Measurements from ENCODE around the gene CCDC196. TPM values are rescaled to one million over a fixed set of nuclear protein-coding genes. Genes with fewer than 3 reads are reported as not detected.

CCDC196 gene
- total RNA-seq, 1 donor = not detected

GRCh38 chr14:66493750-66494149, 7.6 kb downstream of the CCDC196 start:
- H3K4me2 ChIP-seq (ENCODE audit: insufficient read depth, low read length) = no peak overlapping the region
- no peak for DNase-seq (ENCODE audit: insufficient read length, low spot score, missing footprints)
- H3K27ac ChIP-seq (ENCODE audit: low read depth, low read length) = no peak overlapping the region
- no peak for TF ChIP-seq CTCF (IDR thresholded peaks at IDR 0.05; ENCODE audit: extremely low read depth, low read depth, low read length)
- H4K20me1 ChIP-seq (ENCODE audit: insufficient read depth, low read length) = no peaks in the 10 kb centered on the region
- H2AFZ ChIP-seq (ENCODE audit: low read length) = no peak overlapping the region
- no peaks in the 10 kb centered on the region for H3K36me3 ChIP-seq (ENCODE audit: insufficient read depth, low read length)
- no peaks in the 10 kb centered on the region for H3K79me2 ChIP-seq (ENCODE audit: insufficient read depth, low read length)
- H3K9me3 ChIP-seq (ENCODE audit: low read depth, low read length) = no peaks in the 10 kb centered on the region
- no peaks in the 10 kb centered on the region for H3K27me3 ChIP-seq (ENCODE audit: insufficient read depth, low read length)
- H3K4me1 ChIP-seq (ENCODE audit: insufficient read depth, low read length) = no peaks in the 10 kb centered on the region
- no peak overlapping the region for H3K4me3 ChIP-seq (ENCODE audit: insufficient read depth, low read length)

GRCh38 chr14:66495218-66496098, 9.3 kb downstream of the CCDC196 start:
- peak; percentile 83 for TF ChIP-seq CTCF (IDR thresholded peaks at IDR 0.05; ENCODE audit: extremely low read depth, low read depth, low read length)
- Histone ChIP-seq H3K4me2 (ENCODE audit: insufficient read depth, low read length) (peak overlapping the region; percentile 66), H3K4me1 (ENCODE audit: insufficient read depth, low read length) (no peaks in the 10 kb centered on the region), H3K27me3 (ENCODE audit: insufficient read depth, low read length) (no peaks in the 10 kb centered on the region), H2AFZ (ENCODE audit: low read length) (peak overlapping the region; percentile 6), H3K36me3 (ENCODE audit: insufficient read depth, low read length) (no peaks in the 10 kb centered on the region), H3K79me2 (ENCODE audit: insufficient read depth, low read length) (no peaks in the 10 kb centered on the region), H3K4me3 (ENCODE audit: insufficient read depth, low read length) (peak overlapping the region; percentile 11), H3K9me3 (ENCODE audit: low read depth, low read length) (no peaks in the 10 kb centered on the region), H3K27ac (ENCODE audit: low read depth, low read length) (no peak overlapping the region), H4K20me1 (ENCODE audit: insufficient read depth, low read length) (no peaks in the 10 kb centered on the region)
- DNase-seq (ENCODE audit: insufficient read length, low spot score, missing footprints) = peak; percentile 85

DNA sequence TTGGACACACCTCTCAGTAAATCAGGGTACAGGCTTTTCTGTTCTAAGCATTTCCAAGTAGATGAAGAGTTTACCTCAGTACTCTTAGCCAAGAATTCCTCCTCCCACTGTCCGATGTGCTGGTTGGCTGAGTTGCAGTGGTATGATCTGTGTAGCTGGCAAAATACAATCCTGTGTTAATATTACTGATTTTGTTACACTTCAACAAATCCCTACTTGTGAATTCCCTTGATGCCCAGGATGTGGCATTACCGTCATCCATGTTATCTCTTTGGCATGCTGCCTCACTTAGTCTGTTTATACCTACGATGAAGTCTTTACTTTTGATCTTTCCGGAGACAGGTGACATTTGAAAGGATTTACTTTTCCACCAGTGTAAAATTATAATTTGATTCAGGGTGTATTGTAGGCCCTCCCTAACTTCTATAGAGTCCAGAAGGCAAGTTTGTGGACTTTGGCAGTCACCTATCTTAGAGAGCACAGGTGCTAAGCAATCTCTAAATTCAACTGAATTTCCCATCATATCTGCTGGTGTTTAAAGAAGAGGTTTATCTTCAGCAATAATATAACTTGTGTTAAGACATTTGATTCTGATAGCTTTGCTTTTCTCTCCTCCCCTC, 10.1 kb downstream of the CCDC196 start:
- TF ChIP-seq CTCF (IDR thresholded peaks at IDR 0.05; ENCODE audit: extremely low read depth, low read depth, low read length) = no peak
- Histone ChIP-seq H3K27me3 (ENCODE audit: insufficient read depth, low read length) (no peaks in the 10 kb centered on the region), H3K79me2 (ENCODE audit: insufficient read depth, low read length) (no peaks in the 10 kb centered on the region), H3K4me1 (ENCODE audit: insufficient read depth, low read length) (no peaks in the 10 kb centered on the region), H4K20me1 (ENCODE audit: insufficient read depth, low read length) (no peaks in the 10 kb centered on the region), H3K4me2 (ENCODE audit: insufficient read depth, low read length) (no peak overlapping the region), H3K4me3 (ENCODE audit: insufficient read depth, low read length) (no peak overlapping the region), H3K9me3 (ENCODE audit: low read depth, low read length) (no peaks in the 10 kb centered on the region), H3K36me3 (ENCODE audit: insufficient read depth, low read length) (no peaks in the 10 kb centered on the region), H2AFZ (ENCODE audit: low read length) (no peak overlapping the region), H3K27ac (ENCODE audit: low read depth, low read length) (no peak overlapping the region)
- DNase-seq (ENCODE audit: insufficient read length, low spot score, missing footprints) = no peak

- no peak overlapping the region for H3K4me2 ChIP-seq (ENCODE audit: insufficient read depth, low read length)
- no peaks in the 10 kb centered on the region for H3K4me1 ChIP-seq (ENCODE audit: insufficient read depth, low read length)
- H2AFZ ChIP-seq (ENCODE audit: low read length) = no peak overlapping the region
- no peaks in the 10 kb centered on the region for H3K79me2 ChIP-seq (ENCODE audit: insufficient read depth, low read length)
- H4K20me1 ChIP-seq (ENCODE audit: insufficient read depth, low read length) = no peaks in the 10 kb centered on the region
- H3K9me3 ChIP-seq (ENCODE audit: low read depth, low read length) = no peaks in the 10 kb centered on the region
- no peak overlapping the region for H3K27ac ChIP-seq (ENCODE audit: low read depth, low read length)
- no peaks in the 10 kb centered on the region for H3K36me3 ChIP-seq (ENCODE audit: insufficient read depth, low read length)
- H3K4me3 ChIP-seq (ENCODE audit: insufficient read depth, low read length) = no peak overlapping the region
- H3K27me3 ChIP-seq (ENCODE audit: insufficient read depth, low read length) = no peaks in the 10 kb centered on the region
- DNase-seq (ENCODE audit: insufficient read length, low spot score, missing footprints) = no peak
- no peak for TF ChIP-seq CTCF (IDR thresholded peaks at IDR 0.05; ENCODE audit: extremely low read depth, low read depth, low read length)
Observed at GRCh38 chr14:66496911-66497310, 10.7 kb downstream of the CCDC196 start.

All from osteoblast (primary cell).